GM12891 (cell line): ENCODE measurements around the gene PHETA2.
"Not testable (repeated sequence)": the region's sequence is repeated elsewhere in the genome, so short reads cannot be mapped to it uniquely, and the experiment has no call there.

Source experiments
- DNase-seq: peaks from one replicate; pipeline ENCODE4 v3.0.0; 2011; ENCODE audit warnings: low spot score; ENCODE audit not compliant: insufficient read length
- FAIRE-seq: peaks from 2 replicates; lab custom pipeline; 2011; peaks lifted over from hg19 to GRCh38; lab: Jason Lieb, UNC
- PAX5 ChIP-seq: IDR thresholded peaks from 2 replicates; pipeline ENCODE4 v1.6.1; 2011; ENCODE audit warnings: low read length, moderate library complexity, mild to moderate bottlenecking; ENCODE audit not compliant: insufficient read depth, severe bottlenecking
- POLR2A ChIP-seq: IDR thresholded peaks from 2 replicates; pipeline ENCODE4 v1.6.1; 2011; ENCODE audit warnings: low read depth, low read length, control low read depth
- POLR2AphosphoS5 ChIP-seq: IDR thresholded peaks from 2 replicates; pipeline ENCODE4 v1.6.1; 2011; ENCODE audit warnings: low read depth, low read length, control low read depth
- POU2F2 ChIP-seq: IDR thresholded peaks from 2 replicates; pipeline ENCODE4 v1.6.1; 2011; ENCODE audit warnings: low read depth, mild to moderate bottlenecking, control low read depth, low read length, moderate library complexity
- SPI1 ChIP-seq: IDR thresholded peaks from 2 replicates; pipeline ENCODE4 v1.6.1; 2011; ENCODE audit warnings: low read depth, low read length, control low read depth
- TAF1 ChIP-seq: IDR thresholded peaks from 2 replicates; pipeline ENCODE4 v1.6.1; 2011; ENCODE audit warnings: low read depth, low read length, control low read depth

PHETA2 gene

DNA sequence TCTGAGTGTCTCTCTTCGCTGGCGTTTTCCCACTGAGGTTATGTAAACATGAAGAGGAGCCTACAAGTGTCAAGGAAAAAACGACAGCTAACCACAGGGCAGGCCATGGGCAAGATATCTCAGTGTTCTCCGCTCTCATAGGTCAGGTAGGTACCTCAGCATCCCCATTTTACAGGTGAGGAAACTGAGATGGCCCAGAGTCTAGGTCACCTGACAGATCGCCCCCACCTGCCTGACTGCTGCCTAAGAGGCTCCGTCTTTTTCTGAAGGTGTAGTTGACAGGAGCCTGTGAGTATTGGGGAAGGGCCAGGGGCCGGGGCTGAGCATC is 17.4 kb downstream of the PHETA2 start:
- peak; percentile 78 for FAIRE-seq
- no peak for DNase-seq
- TF ChIP-seq TAF1: no peak

- TF ChIP-seq POLR2AphosphoS5 (no peak), TAF1 (no peak), POU2F2 (no peak), SPI1 (no peak), PAX5 (no peak), POLR2A (no peak)
- DNase-seq (no peak), FAIRE-seq (no peak)
Measured at GRCh38 chr22:42101199-42101598, 27.2 kb downstream of the PHETA2 start.

DNA sequence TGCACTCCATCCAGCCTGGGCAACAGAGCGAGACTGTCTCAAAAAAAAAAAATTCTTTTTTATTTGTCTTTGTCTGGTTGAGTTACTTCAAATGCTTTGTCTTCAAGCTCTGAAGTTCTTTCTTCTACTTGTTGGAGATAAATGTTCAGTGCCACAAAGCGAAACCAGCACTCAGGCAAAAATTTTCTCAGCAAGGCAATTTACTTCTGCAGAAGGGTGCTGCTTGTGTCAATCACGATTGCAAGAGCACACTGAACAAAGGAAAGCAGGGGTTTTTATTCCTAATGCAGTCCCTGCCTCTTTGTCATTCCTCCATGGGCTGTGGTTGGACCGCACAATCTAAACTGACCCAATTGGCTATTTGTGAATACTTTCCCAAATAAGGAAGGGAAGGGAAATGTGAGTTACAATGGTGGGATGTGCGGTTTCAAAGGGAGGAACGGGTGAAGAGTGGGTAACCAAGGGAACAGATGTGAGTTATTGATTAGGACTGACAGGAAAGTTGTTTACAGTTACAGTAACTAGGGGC is 30.3 kb downstream of the PHETA2 start:
- DNase-seq, FAIRE-seq: not testable (repeated sequence)

DNA sequence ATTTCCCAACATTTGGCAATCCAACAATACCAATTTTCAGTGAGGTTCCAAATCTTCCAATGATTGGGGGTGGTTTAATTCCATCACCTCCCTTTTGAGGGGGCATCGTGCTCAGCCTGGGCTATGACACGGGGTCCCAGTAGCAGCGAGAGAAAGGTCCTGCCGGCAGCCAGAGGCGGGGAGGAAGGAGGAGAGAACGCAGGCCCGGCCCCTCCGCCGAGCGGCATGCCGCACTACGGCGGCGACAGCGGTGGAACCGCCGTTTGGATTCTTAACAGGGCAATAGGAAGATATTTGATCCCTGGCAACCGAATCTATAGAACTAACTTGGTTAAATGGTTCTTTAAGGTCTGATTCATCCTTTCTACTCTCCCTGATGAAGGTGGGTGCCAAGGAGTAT is 34.8 kb downstream of the PHETA2 start:
- DNase-seq (no peak), FAIRE-seq (no peak)
- TF ChIP-seq TAF1: no peak
- TF ChIP-seq POLR2A: no peak
- TF ChIP-seq SPI1: no peak
- no peak for TF ChIP-seq POU2F2
- TF ChIP-seq PAX5: no peak
- no peak for TF ChIP-seq POLR2AphosphoS5

DNA sequence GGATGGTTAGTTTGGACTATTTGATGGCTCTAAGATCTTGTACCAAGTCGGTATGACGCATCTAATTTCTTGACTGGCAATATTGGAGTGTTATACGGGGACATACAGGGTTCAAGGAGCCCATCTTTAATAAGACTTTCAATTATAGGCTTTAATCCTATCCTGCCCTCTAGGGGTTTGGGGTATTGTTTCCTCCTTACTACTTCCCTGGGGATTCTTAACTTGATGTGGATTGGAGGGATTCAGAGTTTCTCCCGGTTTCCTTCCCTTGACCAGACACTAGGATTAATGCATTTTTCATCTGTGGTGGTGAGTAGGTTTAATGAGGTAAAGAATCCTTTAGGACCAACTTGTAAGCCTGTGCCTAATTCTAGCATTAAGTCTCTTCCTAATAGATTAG is 37.8 kb downstream of the PHETA2 start:
- TF ChIP-seq SPI1 (no peak), POLR2AphosphoS5 (no peak), POU2F2 (no peak), POLR2A (no peak), PAX5 (no peak), TAF1 (no peak)
- no peak for FAIRE-seq
- no peak for DNase-seq

GRCh38 chr22:42112793-42113192 is 38.7 kb downstream of the PHETA2 start:
- not testable (repeated sequence) for DNase-seq, FAIRE-seq

DNA sequence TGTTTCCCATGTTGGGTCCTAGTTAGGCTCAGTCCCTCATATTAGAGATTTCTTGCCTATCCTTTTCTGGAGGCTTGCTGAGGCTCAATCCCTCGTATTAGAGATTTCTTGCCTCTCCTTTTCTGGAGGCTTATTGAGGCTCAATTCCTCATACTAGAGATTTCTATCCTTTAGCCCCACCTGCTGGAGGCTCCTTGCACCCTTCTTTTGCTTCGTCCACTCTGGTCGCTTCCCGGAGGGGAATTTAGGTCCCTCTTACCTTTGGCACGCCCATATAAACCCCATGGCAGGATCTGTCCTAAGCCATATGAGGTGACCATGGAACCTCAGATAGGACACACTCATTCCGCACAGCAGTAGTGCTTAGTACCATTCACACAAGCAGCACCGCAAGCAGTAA is 40.7 kb downstream of the PHETA2 start:
- DNase-seq (no peak), FAIRE-seq (no peak)
- no peak for TF ChIP-seq POU2F2
- no peak for TF ChIP-seq POLR2AphosphoS5
- no peak for TF ChIP-seq PAX5
- TF ChIP-seq POLR2A: no peak
- no peak for TF ChIP-seq SPI1
- TF ChIP-seq TAF1: no peak

DNA sequence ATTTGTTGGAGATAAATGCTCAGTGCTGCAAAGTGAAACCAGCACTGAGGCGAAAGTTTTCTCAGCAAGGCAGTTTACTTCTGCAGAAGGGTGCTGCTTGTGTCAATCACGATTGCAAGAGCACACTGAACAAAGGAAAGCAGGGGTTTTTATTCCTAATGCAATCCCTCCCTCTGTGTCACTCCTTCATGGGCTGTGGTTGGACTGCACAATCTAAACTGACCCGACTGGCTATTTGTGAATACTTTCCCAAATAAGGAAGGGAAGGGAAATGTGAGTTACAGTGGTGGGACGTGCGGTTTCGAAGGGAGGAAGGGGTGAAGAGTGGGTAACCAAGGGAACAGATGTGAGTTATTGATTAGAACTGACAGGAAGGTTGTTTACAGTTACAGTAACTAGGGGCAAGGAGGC is 41.4 kb downstream of the PHETA2 start:
- FAIRE-seq: peak; percentile 73
- DNase-seq: not testable (repeated sequence)

GRCh38 chr22:42116848-42117424 is 42.9 kb downstream of the PHETA2 start:
- DNase-seq (no peak), FAIRE-seq (no peak)
- no peak for TF ChIP-seq SPI1
- no peak for TF ChIP-seq PAX5
- no peak for TF ChIP-seq TAF1
- no peak for TF ChIP-seq POLR2AphosphoS5
- no peak for TF ChIP-seq POLR2A
- TF ChIP-seq POU2F2: no peak

- FAIRE-seq: peak; percentile 81
- 0 out of 2 replicates have a peak, but pooled peaks have one; percentile 3 for TF ChIP-seq SPI1
- DNase-seq: not testable (repeated sequence)
Measured at GRCh38 chr22:42120231-42121021, 46.4 kb downstream of the PHETA2 start.

GRCh38 chr22:42123529-42123928 is 49.5 kb downstream of the PHETA2 start:
- DNase-seq: not testable (repeated sequence)
- FAIRE-seq: peak; percentile 99
